ENCODE measurements around the gene DTNA. TPM values are rescaled to one million over a fixed set of nuclear protein-coding genes. Genes with fewer than 3 reads are reported as not detected.

The DTNA gene
- total RNA-seq, 1 experiment from 2014 or later = 9.6 TPM

DNA sequence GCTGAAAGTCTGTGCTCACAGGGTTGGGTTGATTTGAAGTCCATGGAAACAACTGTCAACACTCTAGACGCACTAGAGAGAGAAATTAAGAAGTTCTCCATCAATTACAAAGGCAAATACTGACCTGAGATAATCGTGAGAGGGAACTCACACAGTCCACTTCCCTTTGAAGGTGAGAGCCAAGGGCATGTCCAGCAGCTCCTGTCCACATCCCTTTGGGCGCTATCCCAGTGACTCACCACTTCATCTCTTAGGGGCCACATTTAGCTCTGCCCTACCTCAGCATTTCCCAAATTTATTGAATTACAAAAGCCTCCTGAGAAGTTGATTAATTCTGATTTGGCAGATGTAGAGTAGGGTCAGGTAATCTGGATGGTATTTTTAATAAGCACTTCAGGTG is 182.3 kb downstream of the DTNA start:
- ChIA-PET POLR2A (no interaction called here), CTCF (no interaction called here), RAD21 (ENCODE audit: low non-redundant PET in 1 of 2, low total read pairs in 2 of 2, uncharacterized antibody in 2 of 2, unreplicated experiment in 2 of 2) (no interaction called here)
- ATAC-seq (no peak), DNase-seq (ENCODE audit: low read depth, low spot score) (no peak)
- Histone ChIP-seq H3K27ac (ENCODE audit: low read depth, low read length) (no peak overlapping the region), H3K4me3 (replicated peaks in 1 of 2; ENCODE audit: low read depth in 1 of 2, low read length in 2 of 2) (no peak overlapping the region), H3K9ac (ENCODE audit: low read length) (no peak overlapping the region), H3K4me2 (ENCODE audit: low read length) (no peak overlapping the region), H3K36me3 (ENCODE audit: control insufficient read depth in 1 of 2, insufficient read depth in 2 of 2, low read length in 2 of 2) (no peaks in the 10 kb centered on the region), H4K20me1 (ENCODE audit: insufficient read depth) (no peaks in the 10 kb centered on the region), H2AFZ (ENCODE audit: low read depth, low read length, poor library complexity, severe bottlenecking) (no peak overlapping the region), H3K27me3 (ENCODE audit: insufficient read depth, low read length) (no peaks in the 10 kb centered on the region), H3K9me2 (ENCODE audit: insufficient read depth) (no peaks in the 10 kb centered on the region), H3K79me2 (ENCODE audit: insufficient read depth, low read length) (no peaks in the 10 kb centered on the region), H3K4me1 (ENCODE audit: control insufficient read depth in 1 of 2, insufficient read depth in 2 of 2, low read length in 2 of 2) (no peaks in the 10 kb centered on the region), H3K9me3 (ENCODE audit: control insufficient read depth in 1 of 2, insufficient read depth in 1 of 2, low read depth in 1 of 2, low read length in 2 of 2) (no peaks in the 10 kb centered on the region)
- TF ChIP-seq POLR2AphosphoS5 (IDR thresholded peaks at IDR 0.05; ENCODE audit: low read depth, low read length) (no peak), JUND (IDR thresholded peaks at IDR 0.05) (no peak), SRF (IDR thresholded peaks at IDR 0.05; ENCODE audit: low read depth) (no peak), CTCF (IDR thresholded peaks at IDR 0.05 in 2 of 3, conservative IDR thresholded peaks at IDR 0.05 in 1 of 3; ENCODE audit: borderline replicate concordance in 1 of 3, insufficient read depth in 1 of 3, low read depth in 2 of 3, low read length in 2 of 3) (no peak), EZH2 (IDR thresholded peaks at IDR 0.05) (no peak), REST (IDR thresholded peaks at IDR 0.05; ENCODE audit: low read depth) (no peak), TCF7L2 (IDR thresholded peaks at IDR 0.05; ENCODE audit: borderline replicate concordance, extremely low read depth, insufficient read depth, insufficient read length) (no peak), FOSL1 (IDR thresholded peaks at IDR 0.05; ENCODE audit: low read depth) (no peak), POLR2A (IDR thresholded peaks at IDR 0.05; ENCODE audit: borderline replicate concordance, extremely low read depth, insufficient read depth, insufficient read length) (no peak), ELF1 (IDR thresholded peaks at IDR 0.05; ENCODE audit: borderline replicate concordance, low read depth) (no peak), RAD21 (IDR thresholded peaks at IDR 0.05; ENCODE audit: low read depth) (no peak), ZNF274 (IDR thresholded peaks at IDR 0.05; ENCODE audit: low read depth, low read length) (no peak), ZBTB33 (IDR thresholded peaks at IDR 0.05; ENCODE audit: extremely low read depth, insufficient replicate concordance, low read length) (no peak), EGR1 (IDR thresholded peaks at IDR 0.05; ENCODE audit: low read depth) (no peak), EZH2phosphoT487 (IDR thresholded peaks at IDR 0.05; ENCODE audit: borderline replicate concordance) (no peak), CEBPB (IDR thresholded peaks at IDR 0.05; ENCODE audit: low read depth) (no peak), CBX3 (IDR thresholded peaks at IDR 0.05; ENCODE audit: low read depth) (no peak), SIN3A (IDR thresholded peaks at IDR 0.05; ENCODE audit: low read depth) (no peak)
- TF ChIP-seq, protein P1, sequence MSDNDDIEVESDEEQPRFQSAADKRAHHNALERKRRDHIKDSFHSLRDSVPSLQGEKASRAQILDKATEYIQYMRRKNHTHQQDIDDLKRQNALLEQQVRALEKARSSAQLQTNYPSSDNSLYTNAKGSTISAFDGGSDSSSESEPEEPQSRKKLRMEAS (IDR thresholded peaks at IDR 0.05) = no peak
- TF ChIP-seq, protein P2, sequence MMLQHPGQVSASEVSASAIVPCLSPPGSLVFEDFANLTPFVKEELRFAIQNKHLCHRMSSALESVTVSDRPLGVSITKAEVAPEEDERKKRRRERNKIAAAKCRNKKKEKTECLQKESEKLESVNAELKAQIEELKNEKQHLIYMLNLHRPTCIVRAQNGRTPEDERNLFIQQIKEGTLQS (IDR thresholded peaks at IDR 0.05) = no peak
- intact Hi-C loops (cut with micrococcal nuclease) = no loop called here
- no TSS peak for BruUV-seq (replicated peaks)

Measured in HCT116 (cell line).